HG03025 (cell line): ENCODE results near the gene PERM1.
"Not testable (repeated sequence)": the region's sequence is repeated elsewhere in the genome, so short reads cannot be mapped to it uniquely, and the experiment has no call there.

Experiments
- ATAC-seq: cut with Tn5 transposase; IDR thresholded peaks from one replicate; pipeline ENCODE4 v1.9.1; 2021; ENCODE audit warnings: mild to moderate bottlenecking, moderate library complexity; ENCODE audit not compliant: unreplicated experiment, low FRiP score

PERM1 gene

DNA sequence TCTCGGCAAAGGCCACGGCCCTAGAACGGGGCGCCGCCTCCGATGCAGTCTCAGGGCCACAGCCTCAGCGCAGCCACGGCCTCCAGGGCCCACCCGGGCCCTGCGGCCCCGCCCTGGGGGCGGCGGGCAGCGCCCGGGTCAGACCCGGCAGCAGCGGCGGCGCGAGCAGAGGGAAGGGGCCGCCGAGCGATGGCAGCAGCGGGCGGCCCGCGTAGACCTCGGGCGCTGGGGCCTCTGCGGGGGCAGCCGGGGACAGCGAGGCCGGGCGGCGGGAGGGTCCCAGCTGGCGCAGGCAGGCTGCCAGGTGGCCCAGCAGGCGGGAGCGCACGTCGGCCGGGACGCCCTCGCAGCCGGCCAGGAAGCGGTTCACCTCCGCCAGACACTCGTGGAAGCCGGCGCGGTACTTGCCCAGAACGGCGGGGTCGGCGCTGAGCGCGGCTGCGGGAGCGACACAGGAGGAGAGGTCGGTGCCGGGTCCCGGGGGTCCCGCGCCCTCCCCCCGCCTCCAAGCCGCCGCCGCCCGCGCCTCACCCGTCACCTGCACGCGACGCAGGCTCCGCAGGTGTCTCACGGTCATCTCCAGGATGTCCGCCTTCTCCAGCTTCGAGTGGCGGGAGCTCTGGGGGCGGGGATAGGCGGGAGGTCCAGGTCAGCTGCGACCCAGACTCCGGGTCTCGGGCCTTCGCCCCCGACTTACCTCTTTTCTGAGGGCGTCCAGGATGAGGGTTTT, 17.3 kb upstream of the PERM1 start:
- ATAC-seq, result no peak

DNA sequence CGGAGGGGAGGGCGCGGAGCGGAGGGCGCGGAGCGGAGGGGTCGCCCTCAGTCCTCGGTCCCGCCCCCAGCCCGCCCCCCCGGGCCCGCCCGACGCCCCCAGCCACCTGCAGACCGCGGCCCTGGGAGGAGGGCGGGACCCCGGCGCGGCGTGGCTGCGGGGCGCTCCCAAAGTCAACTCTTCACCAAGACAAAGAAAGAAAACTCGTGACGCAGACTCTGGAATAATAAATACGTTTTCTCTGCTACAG, 16.8 kb upstream of the PERM1 start:
- ATAC-seq, result no peak

DNA sequence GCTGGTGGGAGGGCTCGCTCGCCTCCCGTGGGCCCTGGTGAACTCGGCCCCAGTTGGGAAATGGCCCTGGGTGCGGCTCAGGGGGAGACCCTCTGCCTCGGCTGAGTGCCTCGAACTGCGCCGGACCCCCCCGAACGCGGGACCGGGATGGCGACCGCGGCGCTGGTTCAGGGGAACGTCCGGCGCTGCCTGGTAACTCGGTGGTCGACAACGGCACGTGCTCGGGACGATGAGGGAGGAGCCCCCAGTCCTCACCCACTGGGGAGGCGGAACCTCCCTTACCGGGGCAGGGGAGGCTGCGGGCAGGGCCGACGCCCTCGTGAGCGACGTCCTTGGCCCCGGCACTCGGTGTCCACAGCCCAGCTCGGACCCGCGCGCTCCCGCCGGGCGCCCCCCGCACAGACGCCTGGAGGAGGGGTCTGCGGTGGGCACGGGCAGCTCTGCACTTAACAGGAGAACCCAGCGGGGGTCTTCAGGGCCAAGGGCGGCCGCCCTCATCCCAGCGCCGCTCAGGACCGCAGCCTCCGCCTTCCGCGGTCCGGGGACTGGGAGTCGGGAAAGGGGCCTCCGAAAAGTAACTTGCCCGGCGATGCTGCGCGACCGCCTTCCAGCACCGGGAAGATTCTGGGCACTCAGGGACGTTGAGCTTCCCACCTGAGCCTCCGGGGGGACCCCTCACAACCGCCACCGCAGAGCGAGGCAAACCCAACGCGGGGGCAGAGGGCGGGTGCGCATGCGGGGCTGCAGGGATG, 16.3 kb upstream of the PERM1 start:
- no peak for ATAC-seq

DNA sequence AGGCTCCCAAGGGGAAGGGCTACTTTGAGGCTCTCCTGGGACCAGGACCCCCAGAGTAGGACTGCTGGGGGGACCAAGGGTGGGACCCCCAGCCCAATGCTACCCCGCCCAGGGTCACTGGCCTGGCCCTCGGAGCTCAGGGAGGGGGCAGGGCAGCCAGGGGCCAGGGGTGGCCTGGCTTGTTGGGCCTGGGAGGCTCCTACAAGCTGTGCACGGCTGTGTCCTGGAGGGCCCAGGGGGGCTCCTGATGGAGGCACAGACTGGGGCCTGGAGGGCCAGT, 15.8 kb upstream of the PERM1 start:
- ATAC-seq, result no peak

DNA sequence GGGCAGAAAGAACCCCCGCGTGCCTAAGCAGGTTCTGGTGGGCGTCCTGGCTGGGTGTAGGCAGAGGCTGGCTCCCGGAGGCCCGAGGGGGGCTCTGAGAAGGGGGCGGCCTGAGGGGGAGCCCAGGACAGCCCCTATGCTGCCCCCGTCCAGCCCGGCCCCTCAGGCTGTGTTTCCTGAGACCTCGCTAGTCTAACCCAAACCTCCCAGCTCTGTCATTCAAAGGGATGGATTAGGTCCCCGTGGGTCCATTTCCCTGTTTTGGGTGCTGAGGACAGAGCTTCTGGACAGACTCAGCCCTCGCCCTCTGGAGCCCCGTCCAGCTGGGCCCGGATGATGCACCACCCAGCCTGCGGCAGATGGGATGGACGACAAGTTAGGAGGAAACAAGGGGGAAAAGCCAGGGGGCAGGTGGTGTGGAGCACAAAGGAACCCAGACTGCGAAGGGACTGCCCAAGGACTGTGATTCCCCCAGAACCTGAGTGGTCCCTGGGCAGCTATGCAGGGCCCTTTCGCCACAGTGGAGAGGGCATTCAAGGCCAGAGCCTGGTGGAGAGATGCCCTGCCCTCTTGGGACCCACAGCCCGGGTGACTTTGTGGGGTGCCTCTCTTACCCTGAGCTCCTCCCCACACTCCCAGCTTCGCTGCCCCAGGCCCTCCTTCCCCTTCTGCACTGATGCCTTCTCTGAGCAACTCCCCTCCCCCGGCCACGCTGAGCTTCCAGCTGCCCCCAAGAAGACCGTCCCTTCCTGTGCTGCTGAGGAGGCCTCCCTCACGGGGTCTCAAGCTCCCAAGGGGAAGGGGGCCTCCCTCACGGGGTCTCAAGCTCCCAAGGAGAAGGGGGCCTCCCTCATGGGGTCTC, 15.2 kb upstream of the PERM1 start:
- no peak for ATAC-seq

DNA sequence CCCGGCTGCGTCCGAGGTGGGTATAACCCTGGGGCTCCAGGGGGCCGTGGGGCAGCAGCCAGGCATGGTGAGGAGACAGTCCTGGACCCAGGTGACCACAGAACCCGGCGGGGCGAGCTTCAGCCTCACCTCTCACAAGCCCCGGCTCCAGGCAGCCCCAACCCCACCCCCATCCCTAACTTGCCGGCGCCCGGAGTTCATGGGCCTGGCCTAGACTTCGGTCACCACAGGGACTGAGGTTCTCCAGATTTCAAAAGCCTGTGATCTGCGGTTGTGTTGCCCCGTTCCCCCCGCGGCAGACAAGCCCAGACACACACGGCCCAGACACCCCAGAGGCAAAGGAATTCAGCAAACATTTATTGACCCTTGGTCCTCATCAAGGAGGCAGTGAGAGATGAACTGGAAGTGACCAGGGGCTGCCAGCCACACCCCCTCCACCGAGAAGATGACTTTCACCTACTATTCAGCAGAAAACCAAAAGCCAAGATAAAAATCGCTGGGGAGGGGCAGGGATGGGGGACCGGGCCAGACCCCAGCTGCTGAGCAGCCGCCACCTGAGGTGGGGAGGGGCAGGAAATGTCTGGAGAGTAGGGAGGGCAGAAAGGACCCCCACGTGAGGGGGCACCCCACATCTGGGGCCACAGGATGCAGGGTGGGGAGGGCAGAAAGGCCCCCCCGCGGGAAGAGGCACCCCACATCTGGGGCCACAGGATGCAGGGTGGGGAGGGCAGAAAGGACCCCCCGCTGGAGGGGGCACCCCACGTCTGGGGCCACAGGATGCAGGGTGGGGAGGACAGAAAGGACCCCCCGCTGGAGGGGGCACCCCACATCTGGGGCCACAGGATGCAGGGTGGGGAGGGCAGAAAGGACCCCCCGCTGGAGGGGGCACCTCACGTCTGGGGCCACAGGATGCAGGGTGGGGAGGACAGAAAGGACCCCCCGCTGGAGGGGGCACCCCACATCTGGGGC, 14.1 kb upstream of the PERM1 start:
- ATAC-seq, result no peak

DNA sequence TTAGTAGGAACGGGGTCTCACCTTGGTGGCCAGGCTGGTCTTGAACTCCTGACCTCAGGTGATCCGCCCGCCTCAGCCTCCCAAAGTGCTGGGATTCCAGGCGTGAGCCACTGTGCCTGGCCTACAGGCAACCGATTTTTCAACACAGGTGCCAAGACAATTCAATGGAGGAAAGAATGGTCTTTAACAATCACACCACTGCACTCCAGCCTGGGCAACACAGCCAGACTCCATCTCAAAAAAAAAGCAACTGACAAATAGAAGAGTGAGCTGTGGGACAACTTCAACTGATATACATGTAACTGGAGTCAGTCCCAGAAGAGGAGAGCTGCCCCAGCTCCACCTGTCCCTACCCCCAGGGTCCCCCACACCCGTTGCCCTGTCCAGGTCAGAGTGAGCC, 12.7 kb upstream of the PERM1 start:
- not testable (repeated sequence) for ATAC-seq

DNA sequence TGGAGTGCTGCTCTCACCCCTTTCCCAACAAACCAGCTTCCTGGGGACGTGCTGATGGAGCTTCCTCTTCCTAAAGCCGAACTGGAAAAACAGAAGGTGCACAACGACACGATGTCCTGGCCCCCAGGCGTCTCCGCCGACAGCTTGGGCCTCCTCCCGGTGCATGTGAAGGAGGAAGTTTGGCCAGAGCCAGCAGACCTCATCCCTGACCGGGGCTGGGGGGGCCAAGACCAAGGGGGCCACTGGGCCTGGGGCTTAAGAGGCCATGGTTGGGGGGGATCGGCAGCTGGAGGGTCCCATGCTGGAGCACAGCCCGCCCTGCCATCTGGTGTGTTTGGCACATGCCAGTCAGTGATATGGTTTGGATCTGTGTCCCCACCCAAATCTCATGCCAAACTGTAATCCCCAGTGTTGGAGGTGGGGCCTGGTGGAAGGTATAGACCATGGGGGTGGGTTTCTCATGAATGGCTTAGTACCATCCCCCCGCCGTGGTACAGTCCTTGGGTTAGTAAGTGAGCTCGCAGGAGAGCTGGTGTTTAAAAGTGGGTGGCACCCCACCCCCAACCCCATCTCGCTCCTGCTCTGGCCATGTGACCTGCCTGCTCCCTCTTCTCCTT, 11.6 kb upstream of the PERM1 start:
- no peak for ATAC-seq

DNA sequence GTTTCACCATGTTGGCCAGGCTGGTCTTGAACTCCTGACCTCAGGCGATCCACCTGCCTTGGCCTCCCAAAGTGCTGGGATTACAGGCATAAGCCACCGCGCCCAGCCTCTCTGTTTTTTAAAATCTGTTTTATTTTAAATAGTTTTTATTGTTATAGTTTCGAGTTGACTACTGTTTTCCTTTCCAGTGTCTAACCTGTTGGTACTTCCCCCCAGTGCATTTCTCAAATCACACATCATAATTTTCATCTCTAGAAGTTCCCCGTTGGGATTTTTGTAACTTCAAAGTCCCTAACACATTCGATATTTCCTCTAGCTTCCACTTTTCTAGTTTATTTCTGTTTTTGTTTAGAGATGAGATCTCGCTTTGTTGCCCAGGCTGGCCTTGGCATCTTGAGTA, 10.5 kb upstream of the PERM1 start:
- no peak for ATAC-seq

DNA sequence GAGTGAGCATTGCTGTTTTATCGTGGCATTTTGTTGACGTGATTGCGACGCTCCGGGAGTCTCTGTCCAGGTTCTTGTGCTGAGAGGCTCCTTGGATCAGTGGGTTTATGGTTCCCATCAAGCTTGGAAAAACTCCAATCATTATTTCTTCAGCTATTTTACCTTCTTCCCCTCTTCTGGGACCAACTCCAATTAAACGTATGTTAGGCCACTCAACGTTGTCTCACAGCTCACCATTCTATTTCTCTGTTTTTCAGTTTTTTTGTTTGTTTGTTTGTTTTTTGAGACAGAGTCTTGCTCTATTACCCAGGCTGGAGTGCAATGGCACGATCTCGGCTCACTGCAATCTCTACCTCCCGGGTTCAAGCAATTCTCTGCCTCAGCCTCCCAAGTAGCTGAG, 10.0 kb upstream of the PERM1 start:
- no peak for ATAC-seq

DNA sequence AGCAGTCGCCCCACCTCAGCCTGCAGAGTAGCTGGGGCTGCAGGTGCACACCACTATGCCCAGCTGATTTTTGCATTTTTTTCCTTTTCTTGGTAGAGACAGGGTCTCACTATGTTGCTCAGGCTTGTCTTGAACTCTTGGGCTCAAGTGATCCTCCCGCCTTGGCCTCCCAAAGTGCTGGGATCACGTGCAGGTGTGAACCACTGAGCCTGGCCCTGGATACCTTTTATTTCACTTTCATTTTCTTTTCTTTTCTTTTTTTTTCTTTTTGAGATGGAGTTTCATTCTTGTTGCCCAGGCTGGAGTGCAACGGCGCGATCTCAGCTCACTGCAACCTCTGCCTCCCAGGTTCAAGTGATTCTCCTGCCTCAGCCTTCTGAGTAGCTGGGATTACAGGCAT, 9.4 kb upstream of the PERM1 start:
- ATAC-seq, result not testable (repeated sequence)

DNA sequence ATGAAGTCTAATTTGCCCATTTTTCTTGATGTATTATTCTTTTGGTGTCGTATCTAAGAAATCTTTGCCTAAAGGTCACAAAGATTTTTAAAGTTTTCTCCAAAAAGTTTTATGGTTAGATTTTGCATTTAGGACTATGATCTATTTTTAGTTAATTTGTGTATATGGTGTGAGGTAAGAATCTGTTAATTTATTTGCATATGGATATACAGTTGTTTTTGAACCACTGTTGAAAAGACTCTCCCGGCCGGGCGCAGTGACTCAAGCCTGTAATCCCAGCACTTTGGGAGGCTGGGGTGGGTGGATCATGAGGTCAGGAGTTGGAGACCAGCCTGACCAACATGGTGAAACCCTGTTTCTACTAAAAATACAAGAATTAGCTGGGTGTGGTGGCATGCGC, 6.2 kb upstream of the PERM1 start:
- ATAC-seq, result not testable (repeated sequence)

DNA sequence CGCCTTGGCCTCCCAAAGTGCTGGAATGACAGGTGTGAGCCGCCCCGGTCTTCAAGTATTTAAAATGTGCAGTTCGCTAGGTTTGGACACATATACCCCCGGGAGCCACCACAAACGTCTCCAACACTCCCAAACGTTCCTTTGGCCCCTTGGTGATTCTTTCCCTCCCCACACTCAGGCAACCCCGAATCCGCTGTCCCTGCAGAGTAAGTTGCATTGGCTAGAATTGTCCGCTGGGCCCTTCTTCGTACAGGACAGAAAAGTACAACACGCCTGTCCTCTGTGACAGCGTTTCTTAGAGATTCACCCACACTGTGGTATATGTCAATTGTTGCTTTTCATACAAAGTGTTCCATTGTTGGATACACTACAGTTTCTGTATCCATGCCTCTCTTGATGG, 3.2 kb upstream of the PERM1 start:
- ATAC-seq, result no peak

DNA sequence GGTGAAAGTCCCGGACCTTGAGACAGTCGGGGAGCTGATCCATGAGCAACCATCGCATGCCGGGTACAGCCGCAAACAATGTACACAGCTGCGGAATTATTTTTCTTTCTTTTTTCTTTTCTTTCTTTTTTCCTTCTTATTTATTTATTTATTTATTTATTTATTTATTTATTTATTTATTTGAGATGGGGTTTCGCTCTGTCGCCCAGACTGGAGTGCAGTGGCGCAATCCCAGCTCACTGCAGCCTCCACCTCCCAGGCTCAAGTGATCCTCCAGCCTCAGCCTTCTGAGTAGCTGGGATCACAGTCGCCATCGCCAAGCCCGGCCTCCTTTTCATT, 2.6 kb upstream of the PERM1 start:
- ATAC-seq, result no peak

DNA sequence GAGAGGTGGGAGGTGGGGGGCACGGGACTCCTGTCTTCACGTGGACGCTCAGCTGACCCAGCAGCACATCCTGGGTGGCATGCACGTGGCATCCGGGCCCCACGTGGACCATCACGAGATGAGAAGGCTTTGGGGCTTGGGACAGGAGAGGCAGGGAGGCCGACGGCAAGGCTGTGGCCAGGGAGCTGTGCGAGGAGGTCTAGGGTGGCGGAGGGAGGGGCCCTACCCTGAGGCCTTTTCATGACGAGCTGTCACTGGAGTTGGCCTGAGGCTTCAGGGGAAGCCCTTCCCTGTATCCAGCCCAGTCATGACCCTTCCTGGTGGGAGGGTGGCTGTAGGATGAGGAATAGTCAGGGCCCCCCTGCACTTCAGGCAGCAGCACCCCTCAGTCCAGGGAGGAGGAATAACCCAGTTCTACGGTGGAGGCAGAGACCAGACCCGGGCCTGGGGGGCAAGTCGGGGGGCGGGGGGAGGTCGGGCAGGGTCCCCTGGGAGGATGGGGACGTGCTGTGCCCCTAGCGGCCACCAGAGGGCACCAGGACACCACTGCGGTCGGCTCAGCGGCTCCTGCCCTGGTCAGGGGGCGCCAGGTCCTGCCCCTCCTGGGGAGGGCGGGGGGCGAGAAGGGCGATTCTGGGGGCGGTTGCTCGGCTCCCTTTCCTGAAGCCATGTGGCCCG, 2.0 kb upstream of the PERM1 start:
- ATAC-seq, result no peak

DNA sequence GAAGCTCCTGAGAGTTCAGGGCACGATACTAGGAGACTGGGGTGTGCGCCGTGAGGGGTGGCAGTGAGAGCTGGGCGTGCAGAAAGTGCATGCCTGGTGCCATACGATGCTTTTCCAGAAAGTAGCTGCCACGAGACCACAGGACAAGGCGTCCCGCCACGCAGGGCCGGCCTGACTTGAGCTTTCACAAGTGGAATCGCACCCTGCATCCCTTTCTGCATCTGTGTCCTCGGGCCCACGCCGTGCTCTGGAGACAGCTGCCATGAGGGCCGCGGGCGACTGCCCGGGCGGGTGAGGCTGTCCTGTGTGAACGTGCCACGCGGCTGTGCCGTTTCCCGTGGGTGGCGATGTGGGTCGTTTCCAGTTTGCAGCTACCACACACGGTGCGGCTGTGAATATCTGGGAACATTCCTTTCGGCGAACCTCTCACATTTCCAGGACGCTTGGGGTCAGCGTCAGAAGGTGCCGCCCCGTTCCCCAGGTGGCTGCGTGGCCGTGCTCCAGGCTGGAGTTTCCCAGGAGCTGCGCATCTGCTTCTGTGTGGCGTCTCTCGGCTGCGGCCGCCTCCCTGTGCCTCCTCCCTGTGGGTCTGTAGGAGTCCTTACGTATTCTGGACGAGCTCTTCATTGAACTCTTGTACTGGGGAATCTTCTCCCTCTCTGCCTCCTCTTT, 1.0 kb upstream of the PERM1 start:
- ATAC-seq, result no peak

DNA sequence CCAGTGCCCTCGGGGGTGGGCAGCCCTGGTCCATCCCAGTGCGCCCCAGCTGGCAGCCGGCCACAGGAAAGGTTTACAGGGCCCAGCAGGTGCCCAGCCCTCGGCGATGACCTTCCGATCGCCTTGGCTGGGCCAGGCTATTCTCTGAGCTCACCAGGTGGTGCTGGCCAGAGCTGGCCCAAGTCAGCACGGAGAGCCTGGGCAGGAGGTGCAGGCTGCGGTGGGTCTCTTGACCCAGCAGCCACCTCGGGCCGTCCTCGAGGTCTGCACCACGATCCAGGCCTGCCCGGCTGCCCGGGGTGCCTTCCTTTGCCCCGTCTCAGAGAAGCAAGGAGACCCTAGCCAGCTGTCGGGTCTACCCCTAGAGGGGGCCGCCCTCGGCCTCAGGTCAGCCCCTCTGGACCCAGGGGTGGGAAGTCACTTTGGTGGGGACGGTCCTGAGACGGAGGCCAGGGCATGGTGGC, 370 bp downstream of the PERM1 start:
- no peak for ATAC-seq

DNA sequence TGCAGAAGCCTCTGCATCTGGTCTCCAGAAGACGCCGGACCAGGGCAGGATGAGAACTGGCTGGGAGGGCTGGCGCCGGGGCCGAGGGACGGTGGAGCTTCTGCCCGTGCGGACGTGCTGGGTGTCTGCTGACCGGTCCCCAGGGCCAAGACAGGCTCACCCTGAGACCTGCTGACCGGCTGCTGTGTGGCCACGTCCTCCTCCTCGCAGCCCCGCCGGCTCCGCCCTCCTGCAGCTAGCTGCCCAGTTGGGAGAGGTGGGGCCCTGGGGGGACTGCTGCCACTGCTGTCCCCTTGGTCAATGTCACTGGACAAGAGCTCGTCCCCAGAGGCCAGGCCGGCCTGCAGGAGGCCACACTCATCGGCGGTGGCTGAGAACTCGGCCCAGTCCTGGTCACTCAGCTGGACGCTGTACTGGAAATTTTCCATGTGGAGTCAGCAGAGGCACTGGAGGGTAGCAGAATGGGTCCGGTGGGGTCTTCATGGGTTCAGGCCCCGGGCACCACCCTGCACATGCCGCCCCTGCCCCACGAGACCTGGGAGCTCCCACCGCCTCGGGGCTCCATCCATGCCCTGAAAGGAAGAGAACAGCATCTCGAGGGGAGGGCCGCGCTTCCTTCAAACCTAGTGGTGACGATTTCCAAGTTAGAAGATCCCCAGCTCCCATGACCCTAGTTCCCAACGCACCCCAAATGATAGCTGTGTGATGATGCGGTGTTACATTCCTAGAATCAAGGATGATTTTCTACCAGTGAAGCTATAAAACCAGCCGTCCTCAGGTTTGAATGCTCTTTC, 1.1 kb downstream of the PERM1 start:
- no peak for ATAC-seq
